NT2/D1 (cell line): ENCODE measurements around the gene CYP26B1.

ENCODE experiments used
- DNase-seq: peaks from one replicate; pipeline ENCODE4 v3.0.0-alpha.2; 2011; ENCODE audit warnings: low read depth, low spot score
- H3K27me3 ChIP-seq: 2 replicates; pipeline ENCODE4 v1.6.0; 2011; ENCODE audit warnings: mild to moderate bottlenecking; ENCODE audit not compliant: insufficient read length, insufficient read depth
- H3K36me3 ChIP-seq: 2 replicates; pipeline ENCODE4 v1.6.1; 2011; ENCODE audit warnings: mild to moderate bottlenecking, low read length, mixed read lengths; ENCODE audit not compliant: insufficient read depth, insufficient read length
- H3K4me1 ChIP-seq: 2 replicates; pipeline ENCODE4 v1.5.1; 2011; ENCODE audit not compliant: insufficient read depth, insufficient read length
- H3K4me3 ChIP-seq: 2 replicates; pipeline ENCODE4 v1.5.1; 2011; ENCODE audit warnings: low read depth; ENCODE audit not compliant: insufficient read length
- H3K9ac ChIP-seq: 2 replicates; pipeline ENCODE4 v1.6.0; 2011; ENCODE audit warnings: low read depth; ENCODE audit not compliant: insufficient read length
- H3K9me3 ChIP-seq: 2 replicates; pipeline ENCODE4 v1.5.1; 2011; ENCODE audit warnings: mild to moderate bottlenecking, low read length; ENCODE audit not compliant: insufficient read depth
- SUZ12 ChIP-seq: IDR thresholded peaks from 2 replicates; pipeline ENCODE4 v1.6.1; 2011; ENCODE audit not compliant: insufficient read length, insufficient read depth; ENCODE audit errors: extremely low read depth
- YY1 ChIP-seq: IDR thresholded peaks from 2 replicates; pipeline ENCODE4 v1.6.1; 2011; ENCODE audit not compliant: insufficient read length, insufficient read depth
- ZNF274 ChIP-seq: IDR thresholded peaks from 2 replicates; pipeline ENCODE4 v1.6.1; 2011; ENCODE audit warnings: mild to moderate bottlenecking, low read depth, low read length

The CYP26B1 gene

GRCh38 chr2:72111061-72111460 is 36.6 kb downstream of the CYP26B1 start:
- H3K36me3 ChIP-seq: no peaks in the 10 kb centered on the region
- peaks cover 4% of the 10 kb centered on the region for H3K4me1 ChIP-seq
- H3K27me3 ChIP-seq: no peaks in the 10 kb centered on the region
- TF ChIP-seq ZNF274 (no peak), YY1 (no peak), SUZ12 (no peak)
- H3K9ac ChIP-seq: no peak overlapping the region
- H3K9me3 ChIP-seq: peaks cover 11% of the 10 kb centered on the region; the same call in 1 of the 2 replicates
- no peak for DNase-seq
- no peak overlapping the region for H3K4me3 ChIP-seq

- H3K4me1 ChIP-seq: peaks cover 2% of the 10 kb centered on the region
- no peaks in the 10 kb centered on the region for H3K27me3 ChIP-seq
- no peak overlapping the region for H3K4me3 ChIP-seq
- DNase-seq: no peak
- H3K9ac ChIP-seq: no peak overlapping the region
- no peaks in the 10 kb centered on the region for H3K36me3 ChIP-seq
- peaks cover 11% of the 10 kb centered on the region; the same call in 1 of the 2 replicates for H3K9me3 ChIP-seq
- TF ChIP-seq ZNF274 (no peak), SUZ12 (no peak), YY1 (no peak)
Observed at GRCh38 chr2:72109904-72110303, 37.8 kb downstream of the CYP26B1 start.

GRCh38 chr2:72109291-72109690 is 38.4 kb downstream of the CYP26B1 start:
- Histone ChIP-seq H3K9me3 (peaks cover 11% of the 10 kb centered on the region; the same call in 1 of the 2 replicates), H3K9ac (no peak overlapping the region), H3K36me3 (no peaks in the 10 kb centered on the region), H3K4me1 (peaks cover 2% of the 10 kb centered on the region), H3K27me3 (no peaks in the 10 kb centered on the region), H3K4me3 (no peak overlapping the region)
- TF ChIP-seq YY1 (no peak), ZNF274 (no peak), SUZ12 (no peak)
- no peak for DNase-seq

GRCh38 chr2:72108121-72108520 is 39.5 kb downstream of the CYP26B1 start:
- no peak for TF ChIP-seq SUZ12
- no peak for TF ChIP-seq YY1
- TF ChIP-seq ZNF274: no peak
- DNase-seq: no peak
- Histone ChIP-seq H3K4me1 (no peaks in the 10 kb centered on the region), H3K4me3 (no peak overlapping the region), H3K27me3 (no peaks in the 10 kb centered on the region), H3K9ac (no peak overlapping the region), H3K9me3 (peaks cover 11% of the 10 kb centered on the region; the same call in 1 of the 2 replicates), H3K36me3 (no peaks in the 10 kb centered on the region)

- H3K27me3 ChIP-seq: no peaks in the 10 kb centered on the region
- no peak overlapping the region for H3K4me3 ChIP-seq
- DNase-seq: no peak
- peaks cover 11% of the 10 kb centered on the region; the same call in 1 of the 2 replicates for H3K9me3 ChIP-seq
- H3K9ac ChIP-seq: no peak overlapping the region
- no peaks in the 10 kb centered on the region for H3K4me1 ChIP-seq
- H3K36me3 ChIP-seq: no peaks in the 10 kb centered on the region
- TF ChIP-seq YY1 (no peak), SUZ12 (no peak), ZNF274 (no peak)
Observed at GRCh38 chr2:72106978-72107377, 40.7 kb downstream of the CYP26B1 start.

GRCh38 chr2:72104821-72105588 is 42.7 kb downstream of the CYP26B1 start:
- no peak for DNase-seq
- H3K9ac ChIP-seq: no peak overlapping the region
- no peaks in the 10 kb centered on the region for H3K9me3 ChIP-seq
- H3K36me3 ChIP-seq: no peaks in the 10 kb centered on the region
- TF ChIP-seq SUZ12 (no peak), YY1 (no peak), ZNF274 (no peak)
- H3K4me1 ChIP-seq: no peaks in the 10 kb centered on the region
- no peaks in the 10 kb centered on the region for H3K27me3 ChIP-seq
- no peak overlapping the region for H3K4me3 ChIP-seq

- DNase-seq: no peak
- Histone ChIP-seq H3K4me1 (no peaks in the 10 kb centered on the region), H3K27me3 (no peaks in the 10 kb centered on the region), H3K9me3 (no peaks in the 10 kb centered on the region), H3K36me3 (no peaks in the 10 kb centered on the region), H3K4me3 (no peak overlapping the region), H3K9ac (no peak overlapping the region)
- TF ChIP-seq YY1 (no peak), ZNF274 (no peak), SUZ12 (no peak)
Observed at GRCh38 chr2:72103690-72104089, 44.0 kb downstream of the CYP26B1 start.

GRCh38 chr2:72103161-72103560 is 44.5 kb downstream of the CYP26B1 start:
- no peak overlapping the region for H3K9ac ChIP-seq
- no peaks in the 10 kb centered on the region for H3K36me3 ChIP-seq
- H3K4me1 ChIP-seq: no peaks in the 10 kb centered on the region
- DNase-seq: no peak
- TF ChIP-seq SUZ12 (no peak), YY1 (no peak), ZNF274 (no peak)
- H3K4me3 ChIP-seq: no peak overlapping the region
- no peaks in the 10 kb centered on the region for H3K27me3 ChIP-seq
- no peaks in the 10 kb centered on the region for H3K9me3 ChIP-seq
